ENCODE results near the gene LRP1B.
"Not testable (repeated sequence)": the region's sequence is repeated elsewhere in the genome, so short reads cannot be mapped to it uniquely, and the experiment has no call there.

Gene LRP1B

GRCh38 chr2:141187075-141187439, 943.8 kb downstream of the LRP1B start:
- Histone ChIP-seq H3K4me1 (no peaks in the 10 kb centered on the region), H3K9ac (no peak overlapping the region), H3K27ac (no peak overlapping the region), H3K36me3 (no peaks in the 10 kb centered on the region), H3K4me2 (no peak overlapping the region), H4K20me1 (no peaks in the 10 kb centered on the region), H3K9me3 (replicated peaks in 1 of 11) (no peaks in the 10 kb centered on the region), H3K27me3 (no peaks in the 10 kb centered on the region), H3K4me3 (no peak overlapping the region)
- no peak for TF ChIP-seq Cebpa-rat (IDR thresholded peaks at IDR 0.05)

- Histone ChIP-seq H3K4me3 (no peak overlapping the region), H3K4me2 (no peak overlapping the region), H3K27ac (no peak overlapping the region), H3K9ac (no peak overlapping the region), H4K20me1 (no peaks in the 10 kb centered on the region), H3K36me3 (no peaks in the 10 kb centered on the region), H3K9me3 (replicated peaks in 1 of 11) (no peaks in the 10 kb centered on the region), H3K4me1 (no peaks in the 10 kb centered on the region), H3K27me3 (no peaks in the 10 kb centered on the region)
- TF ChIP-seq Cebpa-rat (IDR thresholded peaks at IDR 0.05) = no peak
Observed at GRCh38 chr2:141186413-141187074, 944.3 kb downstream of the LRP1B start.

- Histone ChIP-seq H3K36me3 (no peaks in the 10 kb centered on the region), H3K9ac (no peak overlapping the region), H3K4me2 (no peak overlapping the region), H4K20me1 (no peaks in the 10 kb centered on the region), H3K27me3 (no peaks in the 10 kb centered on the region), H3K4me3 (no peak overlapping the region), H3K9me3 (replicated peaks in 1 of 11) (0 out of 22 replicates have a peak, but pooled peaks cover 0 to under 1% (median 0%) of the 10 kb centered on the region in 11 experiments), H3K4me1 (no peaks in the 10 kb centered on the region), H3K27ac (no peak overlapping the region)
- no peak for TF ChIP-seq Cebpa-rat (IDR thresholded peaks at IDR 0.05)
Observed at GRCh38 chr2:141182246-141182645, 948.6 kb downstream of the LRP1B start.

- not testable (repeated sequence) for H3K4me1 ChIP-seq; H3K9ac ChIP-seq; H3K27me3 ChIP-seq; H3K4me3 ChIP-seq; H3K27ac ChIP-seq; H4K20me1 ChIP-seq; H3K36me3 ChIP-seq; H3K4me2 ChIP-seq; H3K9me3 ChIP-seq (replicated peaks in 1 of 11)
Observed at GRCh38 chr2:141169117-141169516, 961.7 kb downstream of the LRP1B start.

GRCh38 chr2:141162314-141162713, 968.5 kb downstream of the LRP1B start:
- Histone ChIP-seq H3K27ac (no peak overlapping the region), H4K20me1 (no peaks in the 10 kb centered on the region), H3K36me3 (no peaks in the 10 kb centered on the region), H3K4me2 (no peak overlapping the region), H3K4me1 (no peaks in the 10 kb centered on the region), H3K27me3 (no peaks in the 10 kb centered on the region), H3K9me3 (replicated peaks in 1 of 11) (no peaks in the 10 kb centered on the region), H3K9ac (no peak overlapping the region), H3K4me3 (no peak overlapping the region)
- no peak for TF ChIP-seq Cebpa-rat (IDR thresholded peaks at IDR 0.05)

- Histone ChIP-seq H3K36me3 (no peaks in the 10 kb centered on the region), H3K27ac (no peak overlapping the region), H3K4me3 (no peak overlapping the region), H4K20me1 (no peaks in the 10 kb centered on the region), H3K4me1 (no peaks in the 10 kb centered on the region), H3K9me3 (replicated peaks in 1 of 11) (no peaks in the 10 kb centered on the region), H3K4me2 (no peak overlapping the region), H3K9ac (no peak overlapping the region), H3K27me3 (no peaks in the 10 kb centered on the region)
- no peak for TF ChIP-seq Cebpa-rat (IDR thresholded peaks at IDR 0.05)
Observed at GRCh38 chr2:141151611-141152286, 979.1 kb downstream of the LRP1B start.

- no peak overlapping the region for H3K4me2 ChIP-seq
- H3K4me1 ChIP-seq = no peaks in the 10 kb centered on the region
- H3K27me3 ChIP-seq = no peaks in the 10 kb centered on the region
- no peaks in the 10 kb centered on the region for H3K36me3 ChIP-seq
- H3K27ac ChIP-seq = no peak overlapping the region
- no peak overlapping the region for H3K9ac ChIP-seq
- H3K9me3 ChIP-seq (replicated peaks in 1 of 11) = no peaks in the 10 kb centered on the region
- H3K4me3 ChIP-seq = no peak overlapping the region
- H4K20me1 ChIP-seq = no peaks in the 10 kb centered on the region
- TF ChIP-seq Cebpa-rat (IDR thresholded peaks at IDR 0.05) = no peak
Observed at GRCh38 chr2:141142025-141142424, 988.8 kb downstream of the LRP1B start.

GRCh38 chr2:141137122-141137693, 993.6 kb downstream of the LRP1B start:
- TF ChIP-seq Cebpa-rat (IDR thresholded peaks at IDR 0.05) = no peak
- H3K27ac ChIP-seq = no peak overlapping the region
- no peaks in the 10 kb centered on the region for H3K36me3 ChIP-seq
- no peak overlapping the region for H3K4me2 ChIP-seq
- no peaks in the 10 kb centered on the region for H4K20me1 ChIP-seq
- H3K4me3 ChIP-seq = no peak overlapping the region
- H3K9me3 ChIP-seq (replicated peaks in 1 of 11) = no peaks in the 10 kb centered on the region
- H3K4me1 ChIP-seq = 0 out of 20 replicates have a peak, but pooled peaks cover 0 to 2% (median 0%) of the 10 kb centered on the region in 10 experiments
- no peaks in the 10 kb centered on the region for H3K27me3 ChIP-seq
- H3K9ac ChIP-seq = no peak overlapping the region

GRCh38 chr2:141133883-141134282, 996.9 kb downstream of the LRP1B start:
- Histone ChIP-seq H3K36me3 (no peaks in the 10 kb centered on the region), H4K20me1 (no peaks in the 10 kb centered on the region), H3K9ac (no peak overlapping the region), H3K9me3 (replicated peaks in 1 of 11) (no peaks in the 10 kb centered on the region), H3K4me2 (no peak overlapping the region), H3K4me1 (0 out of 20 replicates have a peak, but pooled peaks cover 0 to 5% (median 0%) of the 10 kb centered on the region in 10 experiments), H3K4me3 (no peak overlapping the region), H3K27ac (no peak overlapping the region), H3K27me3 (no peaks in the 10 kb centered on the region)
- TF ChIP-seq Cebpa-rat (IDR thresholded peaks at IDR 0.05) = no peak

GRCh38 chr2:141125432-141125831, 1005.4 kb downstream of the LRP1B start:
- Histone ChIP-seq H4K20me1 (no peaks in the 10 kb centered on the region), H3K4me1 (no peaks in the 10 kb centered on the region), H3K4me2 (no peak overlapping the region), H3K27me3 (no peaks in the 10 kb centered on the region), H3K36me3 (no peaks in the 10 kb centered on the region), H3K4me3 (no peak overlapping the region), H3K9me3 (replicated peaks in 1 of 11) (peaks cover 0 to 5% (median 0%) of the 10 kb centered on the region in 11 experiments; a peak in 2 of 22 replicates), H3K9ac (no peak overlapping the region), H3K27ac (no peak overlapping the region)
- TF ChIP-seq Cebpa-rat (IDR thresholded peaks at IDR 0.05) = no peak

Measured in BLaER1 treated with 17β-estradiol and CSF1 and Interleukin-3, amounts not matched to agents 10 nM and 100 nM (cell line).